GM23248 (cell line): ENCODE results near the gene CFAP91.

Source experiments
- EZH2 ChIP-seq: fragments of 200-600 bp; sonication (generic); IDR thresholded peaks from 2 replicates; pipeline ENCODE4 v1.6.1; 2018; ENCODE audit warnings: antibody characterized with exemption, mild to moderate bottlenecking; ENCODE audit not compliant: insufficient read depth, poor library complexity, severe bottlenecking
- EZH2phosphoT487 ChIP-seq: fragments of 200-600 bp; sonication (generic); IDR thresholded peaks from 2 replicates; pipeline ENCODE4 v1.6.1; 2018; ENCODE audit warnings: antibody characterized with exemption, moderate library complexity, mild to moderate bottlenecking, low read depth; ENCODE audit not compliant: insufficient read depth

DNA sequence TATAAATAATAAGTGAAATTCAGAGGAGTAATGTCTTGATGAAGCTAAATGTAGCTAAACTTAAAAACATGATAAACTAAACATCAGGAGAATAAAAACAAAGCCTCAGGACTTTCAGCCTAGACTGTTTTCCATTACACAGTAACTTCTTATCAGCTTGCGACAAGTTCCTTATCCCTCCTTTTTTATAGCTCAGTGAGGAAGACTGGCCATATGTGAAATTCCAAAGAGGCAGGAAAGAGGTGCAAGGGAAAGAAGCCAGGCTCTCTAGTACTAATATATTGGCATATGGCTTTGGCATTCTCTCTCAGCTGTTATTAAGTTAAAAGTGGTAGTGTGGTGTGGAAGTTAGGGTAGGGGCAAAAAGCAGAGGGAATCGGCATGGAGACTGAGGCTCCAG, 30.0 kb upstream of the CFAP91 start:
- TF ChIP-seq EZH2phosphoT487, result no peak
- TF ChIP-seq EZH2, result no peak
